ENCODE measurements around the gene GADL1.
A peak's percentile ranks its signal among the peaks of the same experiment; 100 is the strongest.

Gene GADL1

DNA sequence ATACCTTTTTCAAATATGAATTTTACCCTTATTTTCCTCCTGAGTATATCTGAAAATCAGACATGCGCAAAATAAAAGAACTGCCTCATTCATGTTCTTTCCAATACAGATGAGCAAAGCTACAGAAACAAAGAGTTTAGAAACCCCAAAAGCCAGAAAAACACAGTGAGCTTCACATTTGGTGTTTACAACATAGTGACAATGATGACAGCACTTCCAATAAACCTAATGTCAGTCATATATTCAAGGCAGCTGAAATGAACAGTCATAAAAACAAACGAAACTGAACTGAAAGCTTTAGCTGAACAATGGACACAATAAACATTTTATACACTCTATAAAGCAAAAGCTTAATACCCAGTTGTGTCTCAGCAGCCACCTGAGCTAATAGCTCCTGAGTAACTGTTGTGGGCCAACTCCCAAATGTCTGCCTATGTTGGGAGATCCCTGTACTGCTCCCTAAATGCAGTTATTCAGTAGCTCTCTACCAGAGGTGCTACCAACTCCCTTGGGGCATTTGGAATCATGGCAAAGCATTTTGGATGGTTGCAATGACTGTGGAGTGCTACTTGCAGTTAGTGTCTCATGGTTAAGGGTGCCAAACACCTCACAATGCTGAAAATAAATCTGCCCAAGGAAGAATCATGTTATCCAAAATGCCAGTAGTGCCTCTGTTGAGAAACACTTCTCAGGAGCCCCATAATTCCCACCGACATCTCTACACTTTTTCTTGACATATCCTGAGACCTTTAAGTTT, 156.5 kb downstream of the GADL1 start:
- no peak for TF ChIP-seq Cebpa-rat (IDR thresholded peaks at IDR 0.05)
- no peaks in the 10 kb centered on the region for H3K27me3 ChIP-seq
- no peaks in the 10 kb centered on the region for H3K36me3 ChIP-seq
- no peaks in the 10 kb centered on the region for H4K20me1 ChIP-seq
- H3K9ac ChIP-seq, result no peak overlapping the region
- H3K9me3 ChIP-seq, result no peaks in the 10 kb centered on the region
- H3K4me1 ChIP-seq, result peaks cover 16% of the 10 kb centered on the region
- H3K4me3 ChIP-seq, result no peak overlapping the region
- H3K4me2 ChIP-seq, result no peak overlapping the region
- no peak overlapping the region for H3K27ac ChIP-seq

- no peaks in the 10 kb centered on the region for H3K27me3 ChIP-seq
- TF ChIP-seq Cebpa-rat (IDR thresholded peaks at IDR 0.05), result no peak
- H3K4me1 ChIP-seq, result peaks cover 35% of the 10 kb centered on the region
- no peaks in the 10 kb centered on the region for H3K9me3 ChIP-seq
- H3K9ac ChIP-seq, result no peak overlapping the region
- no peaks in the 10 kb centered on the region for H3K36me3 ChIP-seq
- no peak overlapping the region for H3K4me3 ChIP-seq
- peak overlapping the region; percentile 22; the same call in 1 of the 2 replicates for H3K4me2 ChIP-seq
- no peaks in the 10 kb centered on the region for H4K20me1 ChIP-seq
- no peak overlapping the region for H3K27ac ChIP-seq
These were observed 160.8 kb downstream of the GADL1 start for GRCh38 chr3:30733696-30734095.

DNA sequence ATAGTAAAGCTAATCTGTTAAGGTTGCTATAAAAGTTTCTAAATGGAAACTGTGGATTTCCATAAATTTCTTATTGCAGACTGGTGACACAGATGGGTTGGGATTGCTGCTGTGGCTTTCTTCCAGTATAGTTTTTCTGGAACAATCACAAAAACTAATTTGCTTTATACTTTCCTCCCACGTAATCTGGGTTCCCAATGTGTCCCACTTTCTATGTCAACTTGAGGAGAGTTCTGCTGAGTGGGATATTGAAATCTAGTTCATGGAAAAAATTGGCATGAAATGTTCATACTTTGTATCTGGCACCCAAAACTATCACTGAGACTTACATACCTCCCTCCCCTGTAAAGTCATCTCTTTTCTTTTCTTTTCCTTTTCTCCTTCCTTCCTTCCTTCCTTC, 161.3 kb downstream of the GADL1 start:
- Histone ChIP-seq H3K9ac (no peak overlapping the region), H3K9me3 (no peaks in the 10 kb centered on the region), H4K20me1 (no peaks in the 10 kb centered on the region), H3K36me3 (no peaks in the 10 kb centered on the region), H3K4me1 (peaks cover 40% of the 10 kb centered on the region), H3K27ac (no peak overlapping the region), H3K4me2 (peak overlapping the region; percentile 22; the same call in 1 of the 2 replicates), H3K4me3 (no peak overlapping the region), H3K27me3 (no peaks in the 10 kb centered on the region)
- TF ChIP-seq Cebpa-rat (IDR thresholded peaks at IDR 0.05), result no peak

- Histone ChIP-seq H3K9ac (no peak overlapping the region), H4K20me1 (no peaks in the 10 kb centered on the region), H3K36me3 (no peaks in the 10 kb centered on the region), H3K9me3 (no peaks in the 10 kb centered on the region), H3K27me3 (no peaks in the 10 kb centered on the region), H3K4me1 (peaks cover 48% of the 10 kb centered on the region), H3K4me2 (peak overlapping the region; percentile 2; the same call in 1 of the 2 replicates), H3K4me3 (no peak overlapping the region), H3K27ac (no peak overlapping the region)
- TF ChIP-seq Cebpa-rat (IDR thresholded peaks at IDR 0.05), result no peak
These were observed 163.5 kb downstream of the GADL1 start for GRCh38 chr3:30730967-30731366.

DNA sequence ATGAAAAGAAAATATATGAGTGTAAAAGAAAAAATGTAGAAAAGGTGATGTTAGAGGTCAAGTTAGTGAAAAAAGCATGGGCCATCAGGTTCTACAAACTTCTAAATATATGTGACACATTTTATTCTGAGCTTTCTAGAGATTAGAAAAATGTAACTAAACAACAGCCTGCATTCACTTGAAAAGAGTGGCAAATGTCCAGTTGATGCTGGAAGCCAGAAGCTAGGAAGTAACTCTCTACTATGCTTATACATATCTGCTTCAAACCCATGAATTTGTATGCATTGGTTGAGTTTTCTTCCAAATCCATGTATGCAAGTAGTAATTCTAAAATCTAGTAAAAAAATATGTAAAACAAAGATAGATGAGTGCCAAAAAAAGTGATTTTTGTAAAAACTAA, 164.5 kb downstream of the GADL1 start:
- Histone ChIP-seq H3K4me3 (no peak overlapping the region), H3K9me3 (peaks cover 6% of the 10 kb centered on the region; the same call in 1 of the 2 replicates), H3K27ac (peak overlapping the region; percentile 61), H3K9ac (no peak overlapping the region), H3K4me2 (peak overlapping the region; percentile 62), H3K4me1 (peaks cover 48% of the 10 kb centered on the region), H3K36me3 (no peaks in the 10 kb centered on the region), H3K27me3 (no peaks in the 10 kb centered on the region), H4K20me1 (no peaks in the 10 kb centered on the region)
- no peak for TF ChIP-seq Cebpa-rat (IDR thresholded peaks at IDR 0.05)

- H3K9me3 ChIP-seq, result peaks cover 7% of the 10 kb centered on the region; the same call in 1 of the 2 replicates
- peak overlapping the region; percentile 62 for H3K4me2 ChIP-seq
- H3K4me1 ChIP-seq, result peaks cover 48% of the 10 kb centered on the region
- no peaks in the 10 kb centered on the region for H4K20me1 ChIP-seq
- H3K27me3 ChIP-seq, result no peaks in the 10 kb centered on the region
- no peak overlapping the region for H3K4me3 ChIP-seq
- no peak for TF ChIP-seq Cebpa-rat (IDR thresholded peaks at IDR 0.05)
- peak overlapping the region; percentile 61 for H3K27ac ChIP-seq
- H3K9ac ChIP-seq, result no peak overlapping the region; the same call in 1 of the 2 replicates
- no peaks in the 10 kb centered on the region for H3K36me3 ChIP-seq
These were observed 164.9 kb downstream of the GADL1 start for GRCh38 chr3:30729512-30729911.

DNA sequence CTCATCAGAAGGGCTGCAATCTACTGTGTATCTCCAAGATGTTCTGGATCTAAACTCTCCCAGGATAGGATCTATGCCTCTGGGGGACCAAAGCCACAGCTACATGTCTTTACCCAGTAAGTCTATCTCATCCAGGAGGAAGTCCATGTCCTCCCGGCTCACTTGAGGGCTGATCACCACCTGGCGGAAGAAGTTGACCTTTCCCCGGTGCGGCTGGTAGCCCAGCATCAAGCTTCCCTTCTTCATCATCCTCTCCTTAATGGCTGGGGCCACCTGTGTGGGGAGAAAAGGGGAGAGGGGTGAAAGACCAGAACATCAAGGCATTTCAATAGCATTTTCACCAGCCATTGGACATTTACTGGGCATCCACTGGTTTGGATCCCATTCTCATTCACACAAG, 166.3 kb downstream of the GADL1 start:
- peaks cover 40% of the 10 kb centered on the region for H3K4me1 ChIP-seq
- no peak overlapping the region for H3K4me3 ChIP-seq
- no peaks in the 10 kb centered on the region for H3K27me3 ChIP-seq
- TF ChIP-seq Cebpa-rat (IDR thresholded peaks at IDR 0.05), result no peak
- no peaks in the 10 kb centered on the region for H3K36me3 ChIP-seq
- peaks cover 13% of the 10 kb centered on the region for H3K9me3 ChIP-seq
- no peak overlapping the region for H3K9ac ChIP-seq
- H3K4me2 ChIP-seq, result no peak overlapping the region
- no peak overlapping the region for H3K27ac ChIP-seq
- H4K20me1 ChIP-seq, result no peaks in the 10 kb centered on the region

DNA sequence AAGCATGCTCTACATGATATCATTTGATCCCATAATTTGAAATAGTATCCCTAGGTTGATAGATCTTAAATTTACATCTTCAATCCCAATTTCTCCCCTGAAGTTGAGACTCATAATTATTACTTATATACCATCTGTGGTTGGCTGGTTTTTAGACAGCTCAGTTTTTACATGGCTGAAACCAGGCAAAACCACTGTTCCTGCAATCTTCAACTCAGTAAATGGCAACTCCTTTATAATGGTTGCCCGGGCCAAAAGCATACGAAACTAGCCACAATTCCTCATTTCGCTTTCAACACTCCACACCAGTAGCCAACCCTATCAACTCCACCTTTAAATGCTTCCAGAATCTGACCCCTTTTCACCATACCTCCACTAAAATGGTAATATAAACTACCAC, 169.6 kb downstream of the GADL1 start:
- TF ChIP-seq Cebpa-rat (IDR thresholded peaks at IDR 0.05), result no peak

GRCh38 chr3:30723211-30723610, 171.2 kb downstream of the GADL1 start:
- no peaks in the 10 kb centered on the region for H3K27me3 ChIP-seq
- no peak overlapping the region for H3K27ac ChIP-seq

More for the DNA sequence above, 169.6 kb downstream of the GADL1 start:
- no peak overlapping the region for H3K9ac ChIP-seq
- no peaks in the 10 kb centered on the region for H3K36me3 ChIP-seq
- no peaks in the 10 kb centered on the region for H3K27me3 ChIP-seq
- peaks cover 26% of the 10 kb centered on the region for H3K9me3 ChIP-seq
- H3K4me3 ChIP-seq, result no peak overlapping the region
- no peaks in the 10 kb centered on the region for H4K20me1 ChIP-seq
- H3K27ac ChIP-seq, result no peak overlapping the region
- H3K4me2 ChIP-seq, result no peak overlapping the region
- H3K4me1 ChIP-seq, result peaks cover 42% of the 10 kb centered on the region

DNA sequence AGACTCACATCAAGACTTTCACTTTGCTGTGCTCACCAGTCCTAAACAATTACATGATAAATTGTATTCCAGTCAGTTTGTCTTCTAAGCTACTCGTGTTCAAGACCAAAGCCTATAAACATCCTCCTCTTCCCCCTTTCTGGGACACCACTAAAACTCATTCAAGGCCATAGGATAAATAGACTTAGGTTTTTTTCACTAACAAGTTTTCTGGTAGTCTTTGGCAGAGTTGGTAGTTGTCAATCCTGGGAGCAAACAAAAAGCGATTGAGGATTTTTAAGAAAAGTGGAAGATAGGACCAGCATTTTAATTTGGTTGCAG, 173.2 kb downstream of the GADL1 start:
- Histone ChIP-seq H3K4me3 (no peak overlapping the region), H3K27me3 (no peaks in the 10 kb centered on the region), H3K9me3 (peaks cover 34% of the 10 kb centered on the region), H4K20me1 (no peaks in the 10 kb centered on the region), H3K4me1 (peaks cover 43% of the 10 kb centered on the region), H3K27ac (no peak overlapping the region), H3K4me2 (no peak overlapping the region), H3K9ac (no peak overlapping the region), H3K36me3 (no peaks in the 10 kb centered on the region)
- TF ChIP-seq Cebpa-rat (IDR thresholded peaks at IDR 0.05), result no peak

More at GRCh38 chr3:30723211-30723610, 171.2 kb downstream of the GADL1 start:
- H3K4me2 ChIP-seq, result no peak overlapping the region
- H3K4me3 ChIP-seq, result no peak overlapping the region
- no peaks in the 10 kb centered on the region for H3K36me3 ChIP-seq
- H4K20me1 ChIP-seq, result no peaks in the 10 kb centered on the region
- TF ChIP-seq Cebpa-rat (IDR thresholded peaks at IDR 0.05), result no peak
- H3K9ac ChIP-seq, result no peak overlapping the region
- peaks cover 26% of the 10 kb centered on the region for H3K9me3 ChIP-seq
- H3K4me1 ChIP-seq, result peaks cover 42% of the 10 kb centered on the region

Data from BLaER1 (cell line).